NOMO-1 treated with dmso at 0.1 percent for 144 hours (cell line): Measurements from ENCODE around the gene BCL3.

Source experiments
- DNase-seq: peaks from one replicate; lab custom pipeline; 2025; ENCODE audit not compliant: unreplicated experiment; lab: John Stamatoyannopoulos, UW

BCL3 gene

GRCh38 chr19:44785271-44785670 lies 36.8 kb downstream of the BCL3 start:
- no peak for DNase-seq

- no peak for DNase-seq
Observed at GRCh38 chr19:44785993-44786392, 37.5 kb downstream of the BCL3 start.

- DNase-seq = no peak
Observed at GRCh38 chr19:44788971-44789370, 40.5 kb downstream of the BCL3 start.

- peak; percentile 12 for DNase-seq
Observed at GRCh38 chr19:44789943-44790483, 41.5 kb downstream of the BCL3 start.

- no peak for DNase-seq
Observed at GRCh38 chr19:44792281-44792680, 43.8 kb downstream of the BCL3 start.

- no peak for DNase-seq
Observed at GRCh38 chr19:44794610-44795009, 46.1 kb downstream of the BCL3 start.

GRCh38 chr19:44795398-44795987 lies 47.0 kb downstream of the BCL3 start:
- DNase-seq = no peak

GRCh38 chr19:44796701-44797115 lies 48.2 kb downstream of the BCL3 start:
- DNase-seq = no peak

GRCh38 chr19:44799627-44800346 lies 51.3 kb downstream of the BCL3 start:
- DNase-seq = no peak

GRCh38 chr19:44800461-44800860 lies 52.0 kb downstream of the BCL3 start:
- DNase-seq = peak; percentile 71

- peak; percentile 30 for DNase-seq
Observed at GRCh38 chr19:44803442-44804428, 55.2 kb downstream of the BCL3 start.

GRCh38 chr19:44806291-44806690 lies 57.8 kb downstream of the BCL3 start:
- DNase-seq = no peak

- DNase-seq = no peak
Observed at GRCh38 chr19:44807162-44807561, 58.7 kb downstream of the BCL3 start.

GRCh38 chr19:44807652-44808462 lies 59.3 kb downstream of the BCL3 start:
- no peak for DNase-seq

GRCh38 chr19:44808463-44809371 lies 60.2 kb downstream of the BCL3 start, which contains the start of gene BCAM:
TSS of gene BCAM (plus strand) at chr19:44809103. CDS start at chr19:44809125, 22 bp downstream.
- DNase-seq = no peak
